ENCODE results near the gene STX11. TPM values are rescaled to one million over a fixed set of nuclear protein-coding genes. Genes with fewer than 3 reads are reported as not detected.

Gene STX11
- total and polyA plus RNA-seq, 2 of the 13 experiments (the other 11 are each of a cell fraction or from before 2014, with no cell fraction given), result 0.03 TPM; not detected in 1

- TF ChIP-seq PATZ1 (CRISPR knock-in tag; IDR thresholded peaks at IDR 0.05), result no peak
- TF ChIP-seq ZBTB44 (CRISPR knock-in tag; IDR thresholded peaks at IDR 0.05), result no peak
- no peak for TF ChIP-seq ZNF577 (CRISPR knock-in tag; IDR thresholded peaks at IDR 0.05; ENCODE audit: borderline replicate concordance, low read depth)
- peak; percentile 97 for TF ChIP-seq STAG1 (CRISPR knock-in tag; IDR thresholded peaks at IDR 0.05)
- TF ChIP-seq ZNF7 (CRISPR knock-in tag; IDR thresholded peaks at IDR 0.05), result no peak
- TF ChIP-seq HIVEP1 (CRISPR knock-in tag; IDR thresholded peaks at IDR 0.05), result no peak
These were observed 45.3 kb upstream of the STX11 start (continued) for GRCh38 chr6:144104898-144105487.

GRCh38 chr6:144106206-144106605 is 44.1 kb upstream of the STX11 start:
- DNase-seq (ENCODE audit: low spot score) (no peak), FAIRE-seq (no peak), ATAC-seq (no peak)
- Histone ChIP-seq H3K4me3 (replicated peaks in 1 of 3; ENCODE audit: insufficient read depth in 1 of 3, low read depth in 2 of 3, low read length in 3 of 3) (no peak overlapping the region), H3K4me1 (ENCODE audit: insufficient read depth, low read length) (no peaks in the 10 kb centered on the region), H3K27me3 (ENCODE audit: control insufficient read depth in 1 of 2, insufficient read depth in 2 of 2, low read length in 2 of 2) (no peaks in the 10 kb centered on the region; a peak in 1 of 5 replicates), H3K9ac (ENCODE audit: insufficient read depth, low read depth, low read length) (no peak overlapping the region), H3K27ac (ENCODE audit: extremely low read length, insufficient read depth, low read length) (no peak overlapping the region), H3K4me2 (ENCODE audit: low read depth, low read length) (no peak overlapping the region), H3K36me3 (replicated peaks in 1 of 2; ENCODE audit: control insufficient read depth in 1 of 2, insufficient read depth in 2 of 2, low read length in 2 of 2) (no peaks in the 10 kb centered on the region), H4K20me1 (ENCODE audit: insufficient read depth, low read length) (no peaks in the 10 kb centered on the region), H2AFZ (ENCODE audit: low read length) (no peak overlapping the region), H3K79me2 (ENCODE audit: insufficient read depth, low read length) (no peaks in the 10 kb centered on the region), H3K9me3 (ENCODE audit: low read length) (no peaks in the 10 kb centered on the region)
- 20% methylated on average over 1 of the region's 1 CpG for WGBS (ENCODE audit: low lambda C conversion rate)
- intact Hi-C loops (cut with micrococcal nuclease; ENCODE audit: unreplicated experiment), result loop anchor here (5.0 kb wide), 1 partner anchor 1106 kb away; no protein-coding TSS in a partner anchor
- CTCF ChIA-PET (ENCODE audit: low intra/inter-chr PET ratio, low total read pairs), result interaction anchor here (2.0 to 2.4 kb wide), 2 partner anchors 110 to 376 kb away, joined by 5 to 19 read pairs; no protein-coding TSS in a partner anchor
- in situ Hi-C loops (cut with HindIII; ENCODE audit: extremely low pct_ligation_motif_present, low pct_unique_long_range_greater_than_20kb), result loop anchor here (5.0 to 25.0 kb wide), 2 partner anchors 376 to 1106 kb away; no protein-coding TSS in a partner anchor
- BruUV-seq (replicated peaks), result no TSS peak
- POLR2A ChIA-PET, result no interaction called here
- TF ChIP-seq ZNF33A (CRISPR knock-in tag; IDR thresholded peaks at IDR 0.05; ENCODE audit: borderline replicate concordance) (no peak), ZNF782 (CRISPR knock-in tag; IDR thresholded peaks at IDR 0.05; ENCODE audit: borderline replicate concordance) (no peak), ZMYM2 (CRISPR knock-in tag; IDR thresholded peaks at IDR 0.05) (no peak), SATB2 (CRISPR knock-in tag; IDR thresholded peaks at IDR 0.05) (no peak), ZGPAT (CRISPR knock-in tag; IDR thresholded peaks at IDR 0.05) (no peak), U2AF2 (IDR thresholded peaks at IDR 0.05; ENCODE audit: low read depth, low read length) (no peak), MZF1 (CRISPR knock-in tag; IDR thresholded peaks at IDR 0.05; ENCODE audit: borderline replicate concordance) (no peak), ZNF30 (CRISPR knock-in tag; IDR thresholded peaks at IDR 0.05) (no peak), ZNF891 (CRISPR knock-in tag; IDR thresholded peaks at IDR 0.05) (no peak), SALL2 (CRISPR knock-in tag; IDR thresholded peaks at IDR 0.05) (no peak), ZNF749 (CRISPR knock-in tag; IDR thresholded peaks at IDR 0.05; ENCODE audit: borderline replicate concordance) (no peak), ZNF430 (CRISPR knock-in tag; IDR thresholded peaks at IDR 0.05) (no peak), ZNF282 (IDR thresholded peaks at IDR 0.05; ENCODE audit: partially characterized antibody) (no peak), POLR2AphosphoS2 (IDR thresholded peaks at IDR 0.05; ENCODE audit: low read depth, low read length) (no peak)

All from HepG2 (cell line).